Middle frontal gyrus (tissue), 1 donor: Measurements from ENCODE around the gene BICD1.

ENCODE experiments used
- DNase-seq: peaks from one replicate; pipeline ENCODE4 v3.0.0-alpha.2; 2015; ENCODE audit warnings: low spot score; ENCODE audit errors: extremely low spot score

The BICD1 gene

GRCh38 chr12:32240831-32241230 lies 134.2 kb downstream of the BICD1 start:
- DNase-seq: no peak

GRCh38 chr12:32242641-32243040 lies 136.0 kb downstream of the BICD1 start:
- no peak for DNase-seq

- DNase-seq: no peak
These were observed 141.9 kb downstream of the BICD1 start for GRCh38 chr12:32248441-32249140.

GRCh38 chr12:32249777-32250176 lies 143.1 kb downstream of the BICD1 start:
- DNase-seq: no peak

GRCh38 chr12:32252199-32253073 lies 145.8 kb downstream of the BICD1 start:
- no peak for DNase-seq

- DNase-seq: no peak
These were observed 146.6 kb downstream of the BICD1 start for GRCh38 chr12:32253154-32253790.

GRCh38 chr12:32254260-32254956 lies 147.8 kb downstream of the BICD1 start:
- DNase-seq: no peak

- no peak for DNase-seq
These were observed 148.9 kb downstream of the BICD1 start for GRCh38 chr12:32255588-32255987.

- DNase-seq: no peak
These were observed 151.2 kb downstream of the BICD1 start for GRCh38 chr12:32257695-32258496.

- no peak for DNase-seq
These were observed 154.0 kb downstream of the BICD1 start for GRCh38 chr12:32260696-32261095.

- no peak for DNase-seq
These were observed 155.0 kb downstream of the BICD1 start for GRCh38 chr12:32261638-32262037.

GRCh38 chr12:32264961-32265360 lies 158.3 kb downstream of the BICD1 start:
- DNase-seq: no peak

GRCh38 chr12:32265456-32265855 lies 158.8 kb downstream of the BICD1 start:
- no peak for DNase-seq

- no peak for DNase-seq
These were observed 159.3 kb downstream of the BICD1 start for GRCh38 chr12:32265951-32266350.

- DNase-seq: no peak
These were observed 160.1 kb downstream of the BICD1 start for GRCh38 chr12:32266756-32267155.

- no peak for DNase-seq
These were observed 164.4 kb downstream of the BICD1 start for GRCh38 chr12:32270818-32271710.

GRCh38 chr12:32272465-32272864 lies 165.8 kb downstream of the BICD1 start:
- DNase-seq: no peak

GRCh38 chr12:32273063-32273522 lies 166.4 kb downstream of the BICD1 start:
- DNase-seq: no peak

GRCh38 chr12:32273712-32274111 lies 167.1 kb downstream of the BICD1 start:
- DNase-seq: no peak

- DNase-seq: no peak
These were observed 168.0 kb downstream of the BICD1 start for GRCh38 chr12:32274665-32275064.
